Stomach (tissue), 19 donors: Measurements from ENCODE around the gene PSRC1. TPM values are rescaled to one million over a fixed set of nuclear protein-coding genes. Genes with fewer than 3 reads are reported as not detected.

Source experiments
- DNase-seq, 2 donors: peaks; one replicate each; pipeline versions ENCODE4 v3.0.0 to v3.0.0-alpha.2; 2013 to 2019
- H3K27ac ChIP-seq, 5 donors: fragments of 200-600 bp in 4 of 5; sonication (generic) in 4 of 5; one replicate each; pipeline ENCODE4 v1.5.1; 2013 to 2019; ENCODE audit warnings: mild to moderate bottlenecking in 1 of 5, moderate library complexity in 1 of 5
- H3K27me3 ChIP-seq, 3 donors: fragments of 200-600 bp; sonication (generic); one replicate each; pipeline ENCODE4 v1.5.1; 2017 to 2019; ENCODE audit warnings: mixed run types in 1 of 3
- H3K36me3 ChIP-seq, 4 donors: fragments of 200-600 bp; sonication (generic); 1 replicate in 3 of 4; 2 replicates in 1 of 4; pipeline ENCODE4 v1.5.1; 2016 to 2019
- H3K4me1 ChIP-seq, 4 donors: fragments of 200-600 bp; sonication (generic); one replicate each; pipeline ENCODE4 v1.5.1; 2016 to 2019
- H3K4me3 ChIP-seq, 4 donors: fragments of 200-600 bp; sonication (generic) in 3 of 4; one replicate each; pipeline ENCODE4 v1.5.1; 2016 to 2019; ENCODE audit warnings: mild to moderate bottlenecking in 1 of 4
- H3K9me3 ChIP-seq, 4 donors: fragments of 200-600 bp; sonication (generic); one replicate each; pipeline ENCODE4 v1.5.1; 2016 to 2019
- CTCF ChIP-seq, 7 experiments: fragments of 450-650 bp in 4 of 7; fragments of 200-600 bp in 3 of 7; sonication (generic) in 3 of 7; IDR thresholded peaks; one replicate each; pipeline ENCODE4 v1.5.1; 2016 to 2019; ENCODE audit warnings: antibody characterized with exemption in 7 of 7, control low read depth in 2 of 7, mild to moderate bottlenecking in 1 of 7
- EP300 ChIP-seq: sonication (generic); formaldehyde crosslinking; IDR thresholded peaks from one replicate; pipeline ENCODE4 v1.6.1; 2017; ENCODE audit warnings: antibody characterized with exemption
- POLR2A ChIP-seq, 4 donors: fragments of 450-650 bp; IDR thresholded peaks; one replicate each; pipeline ENCODE4 v1.6.1; 2016; ENCODE audit warnings: antibody characterized with exemption in 4 of 4, control low read depth in 2 of 4, mild to moderate bottlenecking in 1 of 4, moderate library complexity in 1 of 4
- POLR2AphosphoS5 ChIP-seq, 3 donors: sonication (generic); formaldehyde crosslinking; IDR thresholded peaks; one replicate each; pipeline ENCODE4 v1.6.1; 2016; ENCODE audit warnings: antibody characterized with exemption in 3 of 3
- WGBS, 5 donors: extraction: QIAGEN DNeasy Blood & Tissue Kit in 3 of 5; methylation state at CpG; one replicate each; pipeline versions ENCODE4 v1.1.5 to v1.1.7; 2013 to 2018; 5-methylcytosine and 5-hydroxymethylcytosine counted together
- intact Hi-C: fragments of 100-400 bp; cut with DNase I; formaldehyde crosslinking; loops from one replicate; pipeline ENCODE4 v1.15.1; 2023; ENCODE audit warnings: low total_unique reads
- long read RNA-seq, 10 donors: transcript quantifications; one replicate each; lab custom pipeline, GENCODE V29; 2026
- polyA plus RNA-seq, 3 donors: library from polyadenylated mRNA; stranded (reverse); fragments of 200-250 nt; gene quantifications; one replicate each; pipeline ENCODE4 v1.2.3, GENCODE V29; 2013
- total RNA-seq, 5 donors: library from RNA; depleted of rRNA; stranded (reverse); fragments of >200 nt; gene quantifications; one replicate each; pipeline versions ENCODE4 v1.1.0 to v1.2.3, GENCODE V29; 2014 to 2016
- donor health status: healthy with polysubstance abuse.
- donor health status: Bipolar disorder and iron deficiency.
- donor health status: healthy.

Gene PSRC1
- 10 to 100 TPM in 1 of 5 donors, 1 to 10 TPM in 1, under 1 TPM in 2, not detected in 1; 0.29 to 18.7 (median 1.7) TPM for total RNA-seq
- 10 to 100 TPM in 1 of 3 donors, 1 to 10 TPM in 2; 3.6 to 11.2 (median 4.1) TPM for polyA plus RNA-seq
- long read RNA-seq, donor 1, partial matches to known transcripts: 0 of 1 reads
- long read RNA-seq, donor 1, other reads (novel, unspliced or antisense): 0 of 1 reads
- long read RNA-seq, donor 2, partial matches to known transcripts: 0 of 2 reads
- long read RNA-seq, donor 2, other reads (novel, unspliced or antisense): 0 of 2 reads
- long read RNA-seq, donor 3, partial matches to known transcripts: 0 of 1 reads
- long read RNA-seq, donor 3, other reads (novel, unspliced or antisense): 0 of 1 reads
- long read RNA-seq, donor 4: 0 reads
- long read RNA-seq, donor 5, partial matches to known transcripts: 0 of 1 reads
- long read RNA-seq, donor 5, other reads (novel, unspliced or antisense): 0 of 1 reads
- long read RNA-seq, donor 6: 0 reads
- long read RNA-seq, donor 7, partial matches to known transcripts: 0 of 2 reads
- long read RNA-seq, donor 7, other reads (novel, unspliced or antisense): 0 of 2 reads
- long read RNA-seq, donor 8: 0 reads
- long read RNA-seq, donor 9, partial matches to known transcripts: 0 of 2 reads
- long read RNA-seq, donor 9, other reads (novel, unspliced or antisense): 0 of 2 reads
- long read RNA-seq, donor 10, partial matches to known transcripts: 0 of 3 reads
- long read RNA-seq, donor 10, other reads (novel, unspliced or antisense): 0 of 3 reads

GRCh38 chr1:109282952-109283747 lies at the start of gene PSRC1:
TSS of gene PSRC1 (minus strand) at chr1:109283145.
- H3K36me3 ChIP-seq: peaks cover 0 to 6% (median 0%) of the 10 kb centered on the region in 4 donors

GRCh38 chr1:109331113-109331512 lies 48.2 kb upstream of the PSRC1 start:
- peaks cover 6 to 20% (median 13%) of the 10 kb centered on the region in 4 donors for H3K9me3 ChIP-seq
- H3K27me3 ChIP-seq: no peaks in the 10 kb centered on the region
- intact Hi-C loops: no loop called here
- no peak for DNase-seq
- no peaks in the 10 kb centered on the region for H3K4me1 ChIP-seq
- peaks cover 33 to 95% (median 90%) of the 10 kb centered on the region in 4 donors for H3K36me3 ChIP-seq
- TF ChIP-seq POLR2A (IDR thresholded peaks at IDR 0.05) (no peak), EP300 (no peak), POLR2AphosphoS5 (IDR thresholded peaks at IDR 0.05) (no peak), CTCF (IDR thresholded peaks at IDR 0.05) (no peak)
- H3K4me3 ChIP-seq: no peak overlapping the region
- H3K27ac ChIP-seq: no peak overlapping the region

More at GRCh38 chr1:109282952-109283747, at the start of gene PSRC1:
- intact Hi-C loops: no loop called here
- H3K27ac ChIP-seq: peak within 1 kb of the TSS; percentile 85 to 92 (median 90)
- peaks cover 13 to 28% (median 20%) of the 10 kb centered on the region in 4 donors for H3K4me1 ChIP-seq
- no peaks in the 10 kb centered on the region for H3K27me3 ChIP-seq
- no peaks in the 10 kb centered on the region for H3K9me3 ChIP-seq
- peak; percentile 97 to 98 for DNase-seq
- TF ChIP-seq POLR2AphosphoS5 (IDR thresholded peaks at IDR 0.05) (peak; percentile 68 to 90 (median 87)), EP300 (no peak), POLR2A (IDR thresholded peaks at IDR 0.05) (peak in 1 of 4 donors; percentile 24), CTCF (IDR thresholded peaks at IDR 0.05) (peak in 5 of 7 experiments; percentile 23 to 60 (median 37))
- peak within 1 kb of the TSS; percentile 56 to 68 (median 63) for H3K4me3 ChIP-seq
- WGBS, 5 donors: 0 to 1% (median 1%) methylated on average over 45 to 56 of the region's 56 CpGs

GRCh38 chr1:109327285-109327684 lies 44.3 kb upstream of the PSRC1 start:
- intact Hi-C loops: no loop called here
- Histone ChIP-seq H3K4me3 (no peak overlapping the region), H3K27ac (no peak overlapping the region), H3K27me3 (no peaks in the 10 kb centered on the region), H3K4me1 (no peaks in the 10 kb centered on the region), H3K36me3 (peaks cover 25 to 95% (median 91%) of the 10 kb centered on the region in 4 donors), H3K9me3 (peaks cover 6 to 12% (median 10%) of the 10 kb centered on the region in 4 donors)
- DNase-seq: no peak
- TF ChIP-seq POLR2A (IDR thresholded peaks at IDR 0.05) (no peak), CTCF (IDR thresholded peaks at IDR 0.05) (no peak), POLR2AphosphoS5 (IDR thresholded peaks at IDR 0.05) (no peak), EP300 (no peak)
- 83 to 89% (median 86%) methylated on average over 5 of the region's 5 CpGs for WGBS, 5 donors

GRCh38 chr1:109322974-109323373 lies 40.0 kb upstream of the PSRC1 start:
- 92 to 94% (median 92%) methylated on average over 6 of the region's 6 CpGs for WGBS, 5 donors
- no peaks in the 10 kb centered on the region for H3K9me3 ChIP-seq
- H3K27me3 ChIP-seq: no peaks in the 10 kb centered on the region
- TF ChIP-seq EP300: no peak
- TF ChIP-seq CTCF (IDR thresholded peaks at IDR 0.05): no peak
- TF ChIP-seq POLR2AphosphoS5 (IDR thresholded peaks at IDR 0.05): no peak
- TF ChIP-seq POLR2A (IDR thresholded peaks at IDR 0.05): no peak
- no peak overlapping the region for H3K27ac ChIP-seq
- no peaks in the 10 kb centered on the region for H3K4me1 ChIP-seq
- H3K36me3 ChIP-seq: peaks cover 51 to 97% (median 96%) of the 10 kb centered on the region in 4 donors
- no peak for DNase-seq
- intact Hi-C loops: no loop called here
- no peak overlapping the region for H3K4me3 ChIP-seq
